GM19238 (cell line): ENCODE results near the gene TUBG1.

Experiments
- DNase-seq: peaks from one replicate; pipeline ENCODE4 v3.0.0; 2011; ENCODE audit warnings: low spot score; ENCODE audit not compliant: insufficient read length

TUBG1 gene

DNA sequence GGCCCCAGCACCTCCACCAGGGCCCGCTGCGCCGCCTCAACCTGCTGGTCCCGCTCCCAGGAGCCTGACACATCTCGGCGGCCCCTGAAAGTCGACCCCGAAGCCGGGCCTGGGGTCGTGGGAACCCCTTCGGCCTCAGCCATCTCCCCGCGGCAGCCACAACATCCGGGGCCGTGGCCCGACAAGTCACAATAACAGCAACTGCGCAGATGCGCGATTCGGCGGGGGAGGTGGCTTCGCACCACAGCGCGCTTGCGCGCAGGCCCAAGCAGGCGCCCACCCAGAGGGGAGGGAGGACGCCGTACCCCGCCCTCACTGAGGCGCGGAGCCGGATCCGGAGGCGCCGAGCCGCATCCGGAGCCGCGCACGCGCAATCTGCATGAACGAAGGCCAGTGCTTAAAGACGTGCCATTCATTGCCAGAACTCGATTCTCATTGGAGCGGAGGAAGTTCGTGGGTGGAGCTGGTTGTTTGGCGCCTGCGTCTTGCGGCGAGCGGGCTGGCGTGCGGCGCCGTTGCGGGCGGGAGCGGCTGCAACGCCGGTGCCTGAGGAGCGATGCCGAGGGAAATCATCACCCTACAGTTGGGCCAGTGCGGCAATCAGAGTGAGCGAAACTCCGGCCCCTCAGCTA is at the start of gene TUBG1, which contains the start of gene RETREG3:
TUBG1 (plus strand) TSS at position 502 of the 632 bp plus-strand sequence; CDS start at position 557, 55 bp downstream.
RETREG3 (minus strand) TSS at position 193 of the 632 bp plus-strand sequence; CDS start at position 143, 50 bp downstream.
- DNase-seq = peak; percentile 94

- DNase-seq = no peak
Measured at GRCh38 chr17:42560246-42560645, 49.2 kb upstream of the TUBG1 start.

GRCh38 chr17:42561897-42562387 is 47.5 kb upstream of the TUBG1 start, which contains the start of gene COASY:
TSS of gene COASY (plus strand) at chr17:42562148. CDS start at chr17:42562623, 475 bp downstream.
- peak; percentile 96 for DNase-seq

GRCh38 chr17:42562388-42563142 is 46.9 kb upstream of the TUBG1 start:
- DNase-seq = peak; percentile 36

DNA sequence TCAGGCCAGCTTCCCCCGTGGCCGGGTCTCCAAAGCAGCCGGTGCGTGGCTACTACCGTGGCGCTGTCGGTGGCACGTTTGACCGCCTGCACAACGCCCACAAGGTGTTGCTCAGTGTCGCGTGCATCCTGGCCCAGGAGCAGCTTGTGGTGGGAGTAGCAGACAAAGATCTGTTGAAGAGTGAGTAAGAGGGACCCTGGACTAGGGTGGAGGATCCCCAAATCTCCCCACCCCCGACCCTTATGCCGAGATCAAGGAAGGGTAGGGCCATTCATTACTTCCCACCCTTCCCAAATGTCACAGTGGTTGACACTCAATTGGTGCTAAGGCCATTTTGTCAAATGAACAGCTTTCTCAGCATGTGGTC is 46.4 kb upstream of the TUBG1 start:
- no peak for DNase-seq

DNA sequence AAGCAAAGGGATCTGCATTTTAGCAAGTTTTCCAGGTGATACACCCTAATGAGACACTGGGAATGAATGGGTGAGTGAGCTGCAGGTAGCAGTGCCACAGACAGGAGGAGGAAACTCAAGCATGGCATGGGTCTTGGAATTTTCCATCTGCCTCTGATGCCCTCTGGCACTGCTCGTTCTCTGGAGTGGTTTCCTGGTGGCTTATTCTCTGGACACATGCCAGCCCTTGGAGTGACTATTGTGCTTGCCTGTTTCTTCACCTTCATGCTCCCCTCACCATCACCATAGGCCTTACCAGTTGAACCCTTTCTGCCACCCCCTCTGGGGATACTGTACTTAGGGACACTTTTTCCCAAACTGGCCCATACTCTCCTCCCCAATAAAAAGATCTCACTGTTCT is 45.9 kb upstream of the TUBG1 start:
- DNase-seq = no peak

- no peak for DNase-seq
Measured at GRCh38 chr17:42563950-42564349, 45.5 kb upstream of the TUBG1 start.

DNA sequence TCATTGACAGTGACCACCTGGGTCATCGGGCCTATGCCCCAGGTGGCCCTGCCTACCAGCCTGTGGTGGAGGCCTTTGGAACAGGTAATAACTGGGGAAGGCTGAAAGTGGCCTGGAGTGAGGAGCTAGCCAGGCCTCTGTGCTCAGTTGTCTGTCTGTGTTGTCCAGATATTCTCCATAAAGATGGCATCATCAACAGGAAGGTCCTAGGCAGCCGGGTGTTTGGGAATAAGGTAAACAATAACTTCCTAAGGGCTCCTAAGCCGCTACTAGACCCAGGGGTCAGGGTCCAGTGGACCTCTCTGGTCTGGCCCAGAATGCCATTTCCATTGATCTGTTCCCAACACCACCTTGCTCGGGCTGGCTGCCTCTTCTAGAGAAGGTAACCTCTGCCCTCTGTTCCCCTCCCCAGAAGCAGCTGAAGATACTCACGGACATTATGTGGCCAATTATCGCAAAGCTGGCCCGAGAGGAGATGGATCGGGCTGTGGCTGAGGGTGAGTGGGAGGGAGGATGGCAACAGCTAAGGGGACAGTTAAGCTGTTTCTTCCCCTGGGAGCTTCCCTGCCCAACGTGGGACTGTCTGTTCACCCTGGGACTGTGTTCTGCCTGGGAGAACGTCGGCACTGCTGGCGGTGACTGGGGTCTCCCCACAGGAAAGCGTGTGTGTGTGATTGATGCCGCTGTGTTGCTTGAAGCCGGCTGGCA is 44.5 kb upstream of the TUBG1 start:
- no peak for DNase-seq

DNA sequence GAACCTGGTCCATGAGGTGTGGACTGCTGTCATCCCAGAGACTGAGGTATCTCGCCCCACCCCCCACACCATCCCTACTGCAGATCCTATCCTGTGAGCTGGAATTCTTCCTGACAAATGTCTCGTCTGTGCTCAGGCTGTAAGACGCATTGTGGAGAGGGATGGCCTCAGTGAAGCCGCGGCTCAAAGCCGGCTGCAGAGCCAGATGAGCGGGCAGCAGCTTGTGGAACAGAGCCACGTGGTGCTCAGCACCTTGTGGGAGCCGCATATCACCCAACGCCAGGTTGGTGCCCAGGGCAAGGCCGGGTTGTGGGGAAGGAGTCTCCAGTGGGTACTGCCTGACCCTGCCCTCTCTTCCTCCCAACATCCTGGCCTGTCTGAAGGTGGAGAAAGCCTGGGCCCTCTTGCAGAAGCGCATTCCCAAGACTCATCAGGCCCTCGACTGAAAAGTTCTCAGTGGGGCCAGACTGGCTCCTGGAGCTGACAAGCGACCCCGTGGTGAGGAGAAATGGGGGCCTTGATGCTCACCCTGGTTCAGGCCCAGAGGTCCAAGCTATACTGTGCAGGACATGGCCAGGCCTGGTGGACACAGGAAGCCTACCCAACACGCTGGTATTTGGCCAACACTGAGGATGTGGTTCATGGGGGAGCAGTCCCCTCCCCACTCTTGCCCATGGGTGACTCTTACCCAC is 43.8 kb upstream of the TUBG1 start:
- no peak for DNase-seq

DNA sequence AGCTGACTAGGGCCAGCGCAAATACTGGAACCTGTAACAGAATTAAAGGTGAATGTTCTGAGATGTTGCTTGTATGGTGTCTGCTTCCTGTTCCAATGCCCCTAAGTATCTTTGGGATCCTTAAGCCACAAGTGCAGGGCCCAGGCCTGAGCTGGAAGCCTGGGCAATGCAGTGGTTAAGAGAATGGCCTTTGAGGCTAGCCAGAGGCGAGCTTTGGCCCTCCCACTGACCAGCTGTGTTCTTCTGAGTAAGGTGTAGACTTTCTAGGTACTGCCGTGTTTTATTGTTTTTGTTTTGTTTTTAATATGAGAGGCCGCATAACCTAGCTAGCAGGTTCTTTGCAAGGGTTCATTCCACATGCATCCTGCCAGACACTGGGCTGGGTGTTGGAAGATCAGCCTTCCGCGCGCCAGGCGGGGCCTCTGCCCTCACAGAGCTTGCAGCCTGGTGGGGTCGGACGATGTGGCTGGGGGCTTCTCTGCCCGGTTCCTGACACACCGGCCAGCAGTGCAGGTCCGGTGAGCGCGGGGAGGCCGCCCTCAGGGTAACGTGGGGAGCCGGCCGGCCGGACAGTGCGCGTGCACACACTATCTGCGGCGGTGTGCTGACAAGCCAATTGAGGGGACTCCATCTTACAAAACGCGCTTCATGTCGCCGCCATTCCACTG is 43.1 kb upstream of the TUBG1 start:
- DNase-seq = no peak

DNA sequence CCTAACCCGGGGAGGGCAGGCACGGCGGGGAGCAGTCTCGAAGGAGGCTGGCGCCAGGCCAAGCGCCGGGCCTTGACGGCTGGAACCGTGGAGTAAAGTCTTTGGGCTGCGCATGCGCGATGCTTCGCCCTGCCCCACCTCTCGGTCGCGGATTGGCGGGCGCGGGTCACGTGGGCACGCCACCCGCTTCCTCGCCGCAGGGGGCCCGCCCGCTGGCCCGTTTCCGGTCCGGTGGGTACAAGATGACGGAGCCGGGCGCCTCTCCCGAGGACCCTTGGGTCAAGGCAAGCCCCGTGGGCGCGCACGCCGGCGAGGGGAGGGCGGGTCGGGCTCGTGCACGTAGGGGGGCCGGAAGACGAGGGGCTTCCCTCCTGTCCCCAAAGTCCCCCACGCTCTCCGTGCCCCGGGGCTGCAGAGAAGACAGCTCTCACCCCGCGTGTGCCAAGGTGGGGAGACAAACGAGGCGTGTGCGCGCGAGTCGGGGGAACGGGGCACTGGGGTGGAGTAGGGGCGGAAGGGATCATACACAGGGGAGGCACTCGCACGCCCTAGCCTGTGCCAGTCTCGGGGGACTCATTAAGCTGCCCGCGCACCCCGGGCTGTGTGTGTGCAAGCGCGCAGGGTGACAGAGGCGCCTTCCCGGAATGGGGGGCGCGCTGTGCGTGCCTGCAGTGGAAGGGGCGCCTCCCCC is 42.5 kb upstream of the TUBG1 start, which contains the start of gene MLX:
MLX (plus strand) TSS at position 218 of the 691 bp plus-strand sequence; CDS start at position 243, 25 bp downstream.
- DNase-seq = peak; percentile 99

GRCh38 chr17:42568341-42569111 is 41.0 kb upstream of the TUBG1 start:
- DNase-seq = no peak

- DNase-seq = no peak
Measured at GRCh38 chr17:42571435-42572225, 37.9 kb upstream of the TUBG1 start.

- no peak for DNase-seq
Measured at GRCh38 chr17:42573095-42573494, 36.4 kb upstream of the TUBG1 start.

DNA sequence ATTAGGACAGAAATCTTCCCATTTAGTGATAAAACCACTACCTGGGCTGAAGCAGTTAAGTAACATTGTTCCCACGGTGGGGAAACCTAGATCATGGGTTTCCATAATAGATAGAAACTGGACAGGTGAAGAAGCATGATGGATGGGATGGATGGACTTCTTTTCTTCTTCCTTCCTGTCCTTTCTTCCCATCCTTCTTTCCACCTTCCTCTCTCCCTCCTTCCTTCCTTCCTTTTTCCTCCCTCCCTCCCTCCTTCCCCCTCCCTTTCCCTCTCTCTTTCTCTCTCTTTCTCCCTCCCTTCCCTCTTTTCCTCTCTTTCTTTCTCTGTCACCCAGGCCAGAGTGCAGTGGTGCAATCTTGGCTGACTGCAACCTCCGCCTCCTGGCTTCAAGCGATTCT is 35.0 kb upstream of the TUBG1 start:
- no peak for DNase-seq

DNA sequence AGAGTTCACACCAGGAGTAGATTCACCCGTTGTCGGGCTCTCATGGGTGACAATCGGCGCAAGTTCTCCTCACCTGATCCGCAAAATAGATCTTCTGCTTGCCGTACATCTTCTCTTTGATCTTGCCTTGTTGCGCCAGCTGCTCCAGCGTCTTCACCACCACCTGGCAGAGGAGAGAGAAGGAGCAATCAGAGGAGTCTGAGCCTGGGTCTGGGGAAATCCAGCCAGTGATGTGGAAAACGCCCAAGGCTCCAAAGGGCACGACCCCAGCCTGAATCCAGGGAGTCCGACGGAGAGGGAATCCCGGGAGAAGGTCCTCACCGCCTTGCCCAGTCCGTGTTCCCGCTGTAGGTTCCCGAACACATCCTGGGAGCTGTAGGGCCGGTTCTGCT is 32.3 kb upstream of the TUBG1 start:
- no peak for DNase-seq

DNA sequence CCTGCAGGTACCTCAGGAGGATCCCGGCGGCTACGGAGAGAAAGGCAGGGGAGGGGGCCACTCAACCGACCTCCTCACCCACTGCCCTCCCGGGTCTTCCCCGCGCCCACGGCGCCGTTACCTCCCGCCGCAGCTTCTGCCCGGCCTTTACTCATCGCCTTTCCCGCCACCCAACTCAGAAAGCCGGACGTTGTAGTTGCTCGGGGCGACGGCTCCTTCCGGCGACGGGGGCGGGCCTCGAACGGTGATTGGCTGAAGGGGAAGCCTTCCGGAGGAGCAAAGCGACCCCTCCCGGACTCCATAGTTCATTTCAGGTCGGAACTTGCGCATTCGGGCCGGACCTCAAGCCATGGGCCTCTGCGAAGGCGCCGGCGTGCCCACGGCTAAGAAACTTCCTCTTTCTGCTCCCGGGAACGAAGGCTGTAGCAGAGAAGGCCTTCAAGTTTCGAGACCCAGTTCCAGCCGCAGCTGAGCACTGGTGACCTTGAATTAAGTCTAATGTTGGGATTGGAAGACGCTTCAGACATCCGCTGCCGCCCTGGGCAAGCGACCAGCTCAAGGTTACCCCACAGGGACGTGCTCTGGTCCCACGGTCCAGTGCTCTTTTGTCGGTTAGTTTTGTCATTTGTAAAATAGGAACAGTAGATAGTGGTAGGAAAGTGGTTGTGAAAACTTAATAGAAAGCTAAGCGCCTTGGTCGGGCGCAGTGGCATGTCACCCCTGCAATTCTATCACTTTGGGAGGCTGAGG is 31.8 kb upstream of the TUBG1 start, which contains the start of gene PSMC3IP:
PSMC3IP (minus strand) TSS at position 198 of the 750 bp plus-strand sequence; CDS start at position 155, 43 bp downstream.
- peak; percentile 96 for DNase-seq
